NCI-H748 (cell line): ENCODE results near the gene PDE1A.

Source experiments
- DNase-seq: peaks from one replicate; lab custom pipeline; 2025; ENCODE audit not compliant: unreplicated experiment; lab: John Stamatoyannopoulos, UW

The PDE1A gene

DNA sequence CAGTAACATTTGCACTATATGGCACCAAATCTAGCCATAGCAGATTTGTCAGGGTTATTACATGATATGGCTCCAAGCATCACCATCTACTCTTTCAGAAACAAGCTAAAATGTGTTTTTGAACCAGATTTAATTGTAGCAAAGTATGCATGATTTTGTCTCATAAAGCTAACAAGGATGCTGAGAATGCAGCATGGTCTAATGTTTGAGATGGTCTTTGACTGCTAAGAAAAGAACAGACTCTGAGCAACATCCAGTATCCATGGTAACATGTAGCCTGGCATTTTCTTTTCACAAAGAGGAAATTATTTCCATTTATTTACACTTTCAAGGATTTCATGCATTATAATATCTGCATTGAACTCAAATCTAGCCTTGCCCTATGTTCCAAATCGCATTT is 206.5 kb downstream of the PDE1A start:
- peak; percentile 46 for DNase-seq

DNA sequence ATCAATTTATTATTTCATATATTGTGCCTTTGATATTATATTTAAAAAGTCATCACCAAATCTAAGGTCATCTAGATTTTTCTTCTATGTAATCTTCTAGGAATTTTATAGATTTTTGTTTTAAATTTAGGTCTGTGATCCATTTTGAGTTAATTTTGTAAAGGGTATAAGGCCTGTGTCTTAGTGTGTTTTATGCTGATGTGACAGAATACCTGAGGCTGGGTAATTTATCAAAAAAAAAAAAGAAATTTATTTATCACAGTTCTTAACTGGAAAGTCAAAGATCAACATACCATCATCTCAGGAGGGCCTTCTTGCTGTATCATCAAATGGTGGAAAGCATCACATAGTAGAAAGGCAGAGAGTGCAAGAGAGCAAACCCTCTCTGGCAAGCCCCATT is 216.2 kb downstream of the PDE1A start:
- no peak for DNase-seq

DNA sequence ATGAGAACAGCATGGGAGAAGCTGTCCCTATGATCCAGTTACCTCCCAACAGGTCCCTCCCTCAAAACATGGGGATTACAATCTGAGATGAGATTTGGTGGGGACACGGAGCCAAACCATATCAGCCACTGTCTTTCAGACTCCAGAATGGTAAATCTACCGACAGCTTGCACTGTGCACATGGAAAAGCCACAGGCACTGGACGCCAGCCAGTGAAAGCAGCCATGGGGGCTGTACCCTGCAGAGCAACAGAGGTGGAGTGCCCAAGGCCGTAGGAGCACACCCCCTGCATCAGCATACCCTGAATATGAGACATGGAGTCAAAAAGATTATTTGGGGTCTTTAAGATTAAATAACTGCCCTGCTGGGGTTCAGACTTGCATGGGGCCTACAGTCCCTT is 218.4 kb downstream of the PDE1A start:
- no peak for DNase-seq

- no peak for DNase-seq
Observed at GRCh38 chr2:182207049-182207746, 219.6 kb downstream of the PDE1A start.

- DNase-seq: no peak
Observed at GRCh38 chr2:182197529-182197928, 229.3 kb downstream of the PDE1A start.

GRCh38 chr2:182193291-182193690 is 233.5 kb downstream of the PDE1A start:
- DNase-seq: no peak

- no peak for DNase-seq
Observed at GRCh38 chr2:182191061-182191460, 235.8 kb downstream of the PDE1A start.

DNA sequence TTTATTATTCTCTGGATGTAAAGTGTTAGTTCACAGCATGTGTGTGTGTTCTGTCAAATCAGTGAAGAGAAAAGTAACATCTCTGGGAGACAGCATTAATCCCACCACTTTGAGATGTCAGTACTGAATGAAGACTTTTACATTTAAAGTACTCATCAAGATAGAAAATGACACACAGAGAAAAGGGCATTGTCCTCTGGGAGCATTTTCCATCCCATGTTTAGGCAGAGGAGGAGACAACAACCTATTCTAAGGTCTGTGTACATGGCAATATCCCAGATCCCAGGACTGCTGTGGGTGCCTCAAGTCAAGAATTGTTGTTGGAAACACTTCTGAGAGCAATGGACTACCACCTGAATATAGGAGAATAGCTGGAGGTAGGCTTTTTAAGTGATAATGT is 239.7 kb downstream of the PDE1A start:
- peak; percentile 59 for DNase-seq

DNA sequence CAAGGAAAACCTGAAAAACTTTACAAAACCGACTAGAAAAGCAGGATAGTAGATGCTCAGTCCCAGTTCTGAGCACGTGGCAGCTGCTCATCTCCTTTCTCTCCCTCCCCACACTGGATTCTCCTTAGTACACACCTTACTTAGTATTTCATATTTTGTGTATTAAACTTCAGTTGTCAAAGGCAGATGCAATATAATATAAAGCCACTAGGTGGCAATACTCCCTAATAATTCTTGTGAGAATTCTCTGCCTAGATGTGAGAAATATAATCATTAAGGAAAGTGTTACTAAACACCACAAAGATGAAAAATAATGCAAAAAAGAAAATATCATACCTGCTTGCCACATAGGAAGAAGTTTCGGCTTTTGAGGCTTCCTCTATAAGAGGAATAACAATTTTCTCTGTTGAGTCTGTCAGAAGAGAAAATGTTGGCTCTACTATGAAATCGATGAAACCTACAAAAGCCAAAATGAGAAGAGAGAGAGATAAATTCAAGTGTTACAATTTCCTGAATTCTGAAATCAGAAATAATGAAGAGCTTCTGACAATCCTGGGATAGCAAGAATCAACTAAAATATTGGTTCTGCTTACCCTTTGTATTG is 240.6 kb downstream of the PDE1A start:
- DNase-seq: peak; percentile 79

DNA sequence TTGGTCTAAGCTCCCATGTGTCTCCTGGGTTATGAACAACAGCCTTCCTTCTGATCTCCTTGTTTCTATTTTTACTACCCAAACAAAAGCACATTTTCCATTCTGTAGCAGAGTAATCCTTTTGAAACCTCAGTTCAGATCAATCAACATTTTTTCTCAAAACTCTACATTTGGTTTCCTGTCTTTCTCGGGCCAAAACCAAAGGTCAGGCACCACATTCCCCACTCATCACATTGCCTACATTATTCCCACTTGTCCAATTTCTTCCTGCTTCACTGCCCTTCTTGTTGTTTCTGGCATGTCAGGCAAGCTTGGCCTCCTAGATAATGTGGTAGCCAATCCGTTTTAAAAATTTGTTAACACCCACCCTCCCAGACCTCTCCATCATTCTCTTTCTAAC is 244.4 kb downstream of the PDE1A start:
- no peak for DNase-seq

GRCh38 chr2:182181381-182181780 is 245.5 kb downstream of the PDE1A start:
- DNase-seq: no peak

- DNase-seq: no peak
Observed at GRCh38 chr2:182179176-182179575, 247.7 kb downstream of the PDE1A start.

GRCh38 chr2:182173944-182174622 is 252.8 kb downstream of the PDE1A start:
- DNase-seq: no peak

DNA sequence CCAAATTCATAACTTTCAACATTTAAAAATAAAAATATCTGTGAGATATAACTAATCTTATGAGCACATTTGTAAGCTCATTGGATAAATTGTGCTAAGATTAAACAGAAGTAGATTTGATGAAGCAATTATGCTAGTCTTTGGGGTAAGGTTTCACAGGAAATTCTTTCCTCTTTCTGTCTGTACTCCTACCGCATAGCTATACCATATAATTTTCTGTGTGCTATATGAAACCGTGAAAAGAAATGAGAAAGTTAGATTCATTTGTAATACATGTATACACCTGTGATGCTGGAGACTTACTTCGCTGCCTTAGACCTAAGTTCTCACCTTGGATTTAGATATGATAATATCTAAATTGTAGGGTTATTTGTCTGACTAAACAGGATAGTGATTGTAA is 256.5 kb downstream of the PDE1A start:
- DNase-seq: no peak

GRCh38 chr2:182167882-182168281 is 259.0 kb downstream of the PDE1A start:
- DNase-seq: no peak

DNA sequence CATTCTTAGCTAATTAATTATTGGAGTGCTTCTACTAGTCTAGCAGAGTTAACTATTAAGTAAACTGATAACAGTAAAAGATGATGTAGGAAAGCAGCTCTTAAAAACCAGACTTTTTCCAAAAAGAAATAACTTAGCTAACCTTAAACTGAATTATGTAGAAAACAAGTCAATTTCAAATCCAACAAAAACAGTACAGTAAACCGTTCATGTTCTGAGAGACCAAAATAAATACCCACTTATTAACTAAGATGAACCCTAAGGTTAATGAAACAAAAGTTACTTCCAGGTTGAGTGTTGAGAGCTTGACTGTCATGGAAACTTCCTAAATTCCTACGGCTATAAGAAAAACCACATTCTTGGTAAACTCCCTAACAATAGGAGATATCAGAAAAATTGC is 260.0 kb downstream of the PDE1A start:
- no peak for DNase-seq

- no peak for DNase-seq
Observed at GRCh38 chr2:182166406-182166805, 260.4 kb downstream of the PDE1A start.

DNA sequence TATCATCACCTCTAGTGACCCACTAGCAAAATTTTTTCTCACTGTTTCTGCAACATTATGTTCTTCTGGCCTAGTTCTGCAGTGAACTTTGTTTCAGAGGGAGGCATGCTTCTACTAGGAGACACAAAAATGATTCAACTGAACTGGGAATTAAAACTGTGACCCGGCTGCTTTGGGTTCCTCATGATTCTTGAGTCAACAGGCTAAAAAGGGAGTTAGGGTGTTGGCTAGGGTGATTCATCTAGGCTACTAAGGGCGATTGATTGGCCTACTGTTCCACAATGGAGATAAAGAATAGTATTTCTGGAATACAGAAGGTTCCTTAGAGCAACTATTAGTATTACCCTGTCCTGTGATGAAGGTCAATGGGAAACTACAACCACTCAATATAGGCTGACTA is 261.6 kb downstream of the PDE1A start:
- DNase-seq: no peak

- no peak for DNase-seq
Observed at GRCh38 chr2:182164686-182165085, 262.1 kb downstream of the PDE1A start.

DNA sequence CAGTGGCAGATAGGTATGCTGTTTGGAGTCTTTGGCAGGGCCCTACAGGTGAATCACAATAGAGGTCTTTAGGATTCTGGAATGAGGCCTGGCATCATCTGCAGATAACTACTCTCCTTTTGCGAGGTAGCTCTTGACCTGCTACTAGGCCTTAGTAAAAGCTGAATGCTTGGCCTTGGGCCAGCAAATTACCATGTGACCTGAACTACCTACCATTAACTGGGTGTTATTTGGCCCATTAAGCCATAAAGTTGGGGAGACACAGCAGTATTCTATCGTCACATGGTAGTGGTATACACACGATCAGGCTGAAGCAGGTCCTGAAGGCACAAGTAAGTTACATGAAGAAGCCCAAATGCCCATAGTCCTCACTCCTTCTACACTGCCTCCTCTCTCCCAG is 263.0 kb downstream of the PDE1A start:
- no peak for DNase-seq

DNA sequence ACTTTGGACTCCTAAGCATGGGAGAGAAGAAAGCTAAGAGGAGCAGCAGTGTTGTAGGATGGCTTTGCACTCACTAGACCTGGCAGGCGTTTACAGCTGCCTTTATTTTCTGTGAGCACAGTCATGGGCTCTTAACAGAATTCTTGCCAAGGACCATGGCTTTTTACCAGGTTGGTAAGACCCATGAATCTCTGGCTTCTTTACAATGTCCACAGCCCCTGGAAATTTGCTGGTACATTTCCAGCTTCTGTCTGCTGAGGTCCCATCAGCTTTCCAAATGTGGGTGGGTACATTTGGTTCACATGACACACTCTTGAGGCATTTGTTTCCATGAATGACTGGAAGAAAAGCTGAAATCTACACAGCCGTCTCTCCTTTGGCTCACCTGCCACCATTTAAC is 278.5 kb downstream of the PDE1A start:
- DNase-seq: no peak

- no peak for DNase-seq
Observed at GRCh38 chr2:182144776-182145165, 282.1 kb downstream of the PDE1A start.
